Measurements from ENCODE around the gene FCRL6. TPM values are rescaled to one million over a fixed set of nuclear protein-coding genes. Genes with fewer than 3 reads are reported as not detected.

Gene FCRL6
- total RNA-seq, 4 donors from 2014 or later: 0.17 to 0.80 (median 0.42) TPM; not detected in 1

GRCh38 chr1:159771127-159771895 lies 30.8 kb upstream of the FCRL6 start:
- WGBS, 2 donors: 94 to 100% methylated on average over 2 of the region's 2 CpGs
- intact Hi-C loops (cut with DNase I; ENCODE audit: low total_unique reads): no loop called here
- TF ChIP-seq CTCF (IDR thresholded peaks at IDR 0.05) (no peak), POLR2A (IDR thresholded peaks at IDR 0.05) (no peak)
- no peak overlapping the region for H3K4me3 ChIP-seq (ENCODE audit: low read depth, poor library complexity, severe bottlenecking)
- no peak for DNase-seq (ENCODE audit: low spot score in 2 of 2)

- WGBS, 2 donors: 76 to 80% methylated on average over 2 of the region's 2 CpGs
- no peak for TF ChIP-seq POLR2A (IDR thresholded peaks at IDR 0.05)
- TF ChIP-seq CTCF (IDR thresholded peaks at IDR 0.05): no peak
- no peak overlapping the region for H3K4me3 ChIP-seq (ENCODE audit: low read depth, poor library complexity, severe bottlenecking)
Measured at GRCh38 chr1:159774465-159774864, 27.7 kb upstream of the FCRL6 start.

GRCh38 chr1:159775716-159776115 lies 26.4 kb upstream of the FCRL6 start:
- intact Hi-C loops (cut with DNase I; ENCODE audit: low total_unique reads): no loop called here
- DNase-seq (ENCODE audit: low spot score in 2 of 2): peak in 1 of 2 donors; percentile 5
- H3K4me3 ChIP-seq (ENCODE audit: low read depth, poor library complexity, severe bottlenecking): no peak overlapping the region
- WGBS, 2 donors: 79 to 82% methylated on average over 2 of the region's 2 CpGs
- TF ChIP-seq POLR2A (IDR thresholded peaks at IDR 0.05) (no peak), CTCF (IDR thresholded peaks at IDR 0.05) (no peak)

More at GRCh38 chr1:159774465-159774864, 27.7 kb upstream of the FCRL6 start:
- intact Hi-C loops (cut with DNase I; ENCODE audit: low total_unique reads): no loop called here
- DNase-seq (ENCODE audit: low spot score in 2 of 2): no peak

GRCh38 chr1:159778266-159778665 lies 23.9 kb upstream of the FCRL6 start:
- H3K4me3 ChIP-seq (ENCODE audit: low read depth, poor library complexity, severe bottlenecking): no peak overlapping the region
- no peak for TF ChIP-seq CTCF (IDR thresholded peaks at IDR 0.05)
- TF ChIP-seq POLR2A (IDR thresholded peaks at IDR 0.05): no peak
- intact Hi-C loops (cut with DNase I; ENCODE audit: low total_unique reads): no loop called here
- WGBS, 2 donors: 84 to 93% methylated on average over 4 of the region's 4 CpGs
- DNase-seq (ENCODE audit: low spot score in 2 of 2): no peak

- intact Hi-C loops (cut with DNase I; ENCODE audit: low total_unique reads): no loop called here
- DNase-seq (ENCODE audit: low spot score in 2 of 2): peak in 1 of 2 donors; percentile 30
- no peak for TF ChIP-seq CTCF (IDR thresholded peaks at IDR 0.05)
- TF ChIP-seq POLR2A (IDR thresholded peaks at IDR 0.05): no peak
- H3K4me3 ChIP-seq (ENCODE audit: low read depth, poor library complexity, severe bottlenecking): no peak overlapping the region
- 32 to 47% methylated on average over 2 of the region's 2 CpGs for WGBS, 2 donors
Measured at GRCh38 chr1:159779403-159779851, 22.7 kb upstream of the FCRL6 start.
